Fibroblast of the aortic adventitia (primary cell): ENCODE results near the gene LRRC10B. TPM values are rescaled to one million over a fixed set of nuclear protein-coding genes. Genes with fewer than 3 reads are reported as not detected.
A peak's percentile ranks its signal among the peaks of the same experiment; 100 is the strongest.

Source experiments
- DNase-seq: peaks from one replicate; pipeline ENCODE4 v3.0.0-alpha.2; 2010; ENCODE audit warnings: low read depth
- H3K4me3 ChIP-seq: 2 replicates; pipeline ENCODE4 v1.5.1; 2011; ENCODE audit warnings: low read depth, mild to moderate bottlenecking, control low read depth, low read length, moderate library complexity
- total RNA-seq: library from RNA; depleted of rRNA; stranded (reverse); fragments of >200 nt; gene quantifications from 2 replicates; pipeline ENCODE4 v1.2.3, GENCODE V29; 2012; ENCODE audit warnings: low replicate concordance
- TF ChIP-seq, protein P1 (sequence below): IDR thresholded peaks from 2 replicates; pipeline ENCODE4 v1.5.1; 2011; ENCODE audit warnings: mild to moderate bottlenecking, low read length, control low read depth, inconsistent platforms; ENCODE audit not compliant: insufficient read depth

LRRC10B gene
- total RNA-seq, 1 donor = 0.27 TPM

DNA sequence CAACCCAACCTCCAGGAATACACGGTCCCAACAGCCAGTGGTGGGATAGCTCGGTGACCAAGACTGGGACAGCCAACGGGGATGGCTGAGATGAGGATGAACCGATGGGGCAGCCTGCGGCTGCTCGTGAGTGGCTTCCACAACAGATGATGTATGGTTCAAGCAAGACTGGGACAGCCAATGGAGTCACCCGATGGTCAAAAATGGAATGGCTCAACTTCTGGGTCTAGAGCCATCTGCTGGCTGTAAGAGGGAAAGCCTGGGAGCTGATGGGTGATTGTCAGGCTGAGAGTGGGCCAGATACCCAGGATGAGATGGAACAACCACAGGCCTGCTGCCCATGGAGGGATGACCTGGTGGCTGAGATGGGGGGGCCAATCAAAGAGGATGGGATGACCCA is 36.8 kb downstream of the LRRC10B start:
- DNase-seq = no peak
- TF ChIP-seq, protein P1, sequence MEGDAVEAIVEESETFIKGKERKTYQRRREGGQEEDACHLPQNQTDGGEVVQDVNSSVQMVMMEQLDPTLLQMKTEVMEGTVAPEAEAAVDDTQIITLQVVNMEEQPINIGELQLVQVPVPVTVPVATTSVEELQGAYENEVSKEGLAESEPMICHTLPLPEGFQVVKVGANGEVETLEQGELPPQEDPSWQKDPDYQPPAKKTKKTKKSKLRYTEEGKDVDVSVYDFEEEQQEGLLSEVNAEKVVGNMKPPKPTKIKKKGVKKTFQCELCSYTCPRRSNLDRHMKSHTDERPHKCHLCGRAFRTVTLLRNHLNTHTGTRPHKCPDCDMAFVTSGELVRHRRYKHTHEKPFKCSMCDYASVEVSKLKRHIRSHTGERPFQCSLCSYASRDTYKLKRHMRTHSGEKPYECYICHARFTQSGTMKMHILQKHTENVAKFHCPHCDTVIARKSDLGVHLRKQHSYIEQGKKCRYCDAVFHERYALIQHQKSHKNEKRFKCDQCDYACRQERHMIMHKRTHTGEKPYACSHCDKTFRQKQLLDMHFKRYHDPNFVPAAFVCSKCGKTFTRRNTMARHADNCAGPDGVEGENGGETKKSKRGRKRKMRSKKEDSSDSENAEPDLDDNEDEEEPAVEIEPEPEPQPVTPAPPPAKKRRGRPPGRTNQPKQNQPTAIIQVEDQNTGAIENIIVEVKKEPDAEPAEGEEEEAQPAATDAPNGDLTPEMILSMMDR = peak; percentile 36
- no peak overlapping the region for H3K4me3 ChIP-seq

DNA sequence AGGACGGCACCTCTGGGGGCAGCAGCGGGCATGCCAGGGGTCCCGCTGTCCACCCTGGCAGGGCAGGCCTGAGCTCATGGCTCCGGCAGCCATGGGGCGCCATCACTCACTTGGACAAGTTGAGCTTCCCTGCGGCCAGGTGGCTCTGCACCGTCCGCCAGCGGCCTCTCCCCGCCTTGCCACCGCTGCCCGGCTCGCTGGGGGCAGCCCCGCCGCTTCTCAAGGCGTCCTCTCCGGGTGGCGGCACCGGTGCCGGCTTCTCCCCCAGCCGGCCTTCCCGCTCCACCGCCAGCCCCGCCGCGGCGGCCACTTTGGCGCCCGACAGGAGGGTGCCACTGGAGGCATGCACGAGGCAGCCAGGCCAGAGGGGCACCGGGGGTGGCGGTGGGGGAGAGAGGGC is 37.4 kb downstream of the LRRC10B start:
- TF ChIP-seq, protein P1 = no peak
- DNase-seq = no peak
- H3K4me3 ChIP-seq = no peak overlapping the region

DNA sequence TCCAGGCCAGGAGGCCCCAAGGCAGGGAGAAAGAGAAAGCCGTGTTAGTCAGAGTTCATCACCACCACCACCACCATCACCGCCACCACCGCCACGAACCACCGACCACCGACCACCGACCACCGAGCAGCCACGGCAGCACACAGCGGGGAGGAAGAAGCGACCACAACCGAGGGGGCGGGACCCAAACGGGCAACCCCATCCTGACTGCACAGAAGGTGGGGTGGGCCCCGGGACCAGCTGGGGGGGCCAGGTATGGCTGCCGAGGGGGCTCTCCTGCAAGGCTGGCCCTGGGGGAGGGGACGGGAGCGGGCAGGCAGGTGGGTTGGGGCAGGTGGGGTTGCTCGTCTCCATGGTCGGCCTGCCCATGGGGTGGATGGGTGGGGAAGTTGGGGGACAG is 38.1 kb downstream of the LRRC10B start:
- no peak for DNase-seq
- TF ChIP-seq, protein P1 = no peak
- H3K4me3 ChIP-seq = no peak overlapping the region

DNA sequence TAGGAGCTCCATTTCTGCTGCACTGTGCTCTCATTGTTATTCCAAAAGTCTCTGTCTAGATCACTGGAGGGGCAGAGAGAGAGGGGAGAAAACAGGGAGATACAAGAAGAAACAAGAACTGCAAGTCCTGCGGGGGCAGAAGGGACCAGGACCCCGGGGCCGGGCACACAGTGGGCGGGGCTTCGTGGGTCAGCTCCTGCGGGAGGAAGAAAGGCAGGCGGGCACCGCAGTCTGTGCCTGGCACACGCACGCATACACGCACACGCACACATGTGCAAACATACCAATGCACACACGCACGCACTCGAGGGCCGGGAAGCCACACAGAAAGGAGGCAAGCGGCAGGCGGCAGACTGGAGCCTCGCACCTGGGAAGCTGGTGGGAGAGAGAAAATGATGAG is 38.7 kb downstream of the LRRC10B start:
- DNase-seq = no peak
- no peak overlapping the region for H3K4me3 ChIP-seq
- TF ChIP-seq, protein P1 = no peak

DNA sequence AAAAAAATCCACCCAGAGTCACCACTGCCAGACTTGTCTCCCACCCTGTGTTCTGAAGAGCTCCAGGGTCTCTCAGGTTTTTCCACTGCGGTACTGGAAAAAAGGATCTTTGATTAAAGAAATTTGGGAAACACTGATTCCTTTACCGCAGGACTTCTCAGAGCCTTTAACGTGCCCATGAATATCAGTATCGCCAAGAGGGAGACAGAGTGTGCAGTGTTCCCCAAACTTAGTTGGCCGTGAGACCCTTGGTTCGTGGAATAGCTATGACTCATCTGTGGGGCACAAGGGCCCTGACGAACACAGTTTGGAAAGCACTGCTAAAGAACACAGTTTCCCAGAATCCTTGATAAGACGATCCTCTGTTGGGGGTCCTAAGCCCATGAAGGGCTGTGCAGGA is 40.6 kb downstream of the LRRC10B start:
- no peak overlapping the region for H3K4me3 ChIP-seq
- no peak for DNase-seq
- TF ChIP-seq, protein P1 = no peak

DNA sequence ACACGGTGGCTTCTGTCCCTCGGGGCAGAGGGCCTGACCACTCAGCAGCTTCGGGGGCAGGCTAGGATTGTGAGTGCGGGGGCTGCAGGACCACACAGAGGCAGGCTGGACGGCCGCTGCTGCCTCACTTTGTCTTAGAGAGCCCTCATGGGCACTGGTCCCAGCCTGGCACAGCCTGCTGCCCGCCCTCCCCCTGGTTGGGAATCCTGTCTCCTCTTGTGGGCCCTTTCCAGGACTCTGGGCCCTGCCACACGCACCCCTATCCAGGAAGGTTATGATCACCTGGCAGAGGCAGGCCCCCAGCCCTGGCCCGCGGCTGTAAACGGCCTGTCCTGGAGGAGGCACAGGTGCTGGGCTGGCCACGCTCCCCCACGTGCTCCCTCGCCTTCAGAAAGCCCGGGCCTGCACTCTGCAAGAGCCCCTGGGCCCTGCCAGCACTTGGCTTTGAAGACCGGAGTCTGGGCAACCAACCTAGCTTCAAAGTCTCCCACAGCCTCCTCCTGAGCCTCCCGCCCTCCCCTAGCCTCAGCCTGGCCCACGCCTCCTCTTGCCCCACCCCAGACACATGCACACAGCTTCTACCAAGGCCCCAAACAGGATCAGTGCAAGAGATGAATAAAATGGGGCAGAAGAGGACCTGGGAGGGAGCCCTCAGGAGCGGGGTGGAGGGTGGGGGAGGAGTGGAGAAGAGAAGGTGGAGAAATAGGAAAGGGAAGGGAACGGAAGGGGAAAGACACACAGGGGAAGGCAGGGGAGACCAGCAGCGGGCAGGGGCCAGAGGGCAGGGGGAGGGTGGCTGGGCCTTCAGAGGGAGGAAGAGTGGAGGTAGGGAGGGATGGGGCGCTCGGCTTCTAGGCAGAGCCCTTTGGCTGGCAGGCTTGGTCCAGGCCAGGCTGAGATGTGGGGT is 41.4 kb downstream of the LRRC10B start:
- DNase-seq = no peak
- TF ChIP-seq, protein P1 = no peak

DNA sequence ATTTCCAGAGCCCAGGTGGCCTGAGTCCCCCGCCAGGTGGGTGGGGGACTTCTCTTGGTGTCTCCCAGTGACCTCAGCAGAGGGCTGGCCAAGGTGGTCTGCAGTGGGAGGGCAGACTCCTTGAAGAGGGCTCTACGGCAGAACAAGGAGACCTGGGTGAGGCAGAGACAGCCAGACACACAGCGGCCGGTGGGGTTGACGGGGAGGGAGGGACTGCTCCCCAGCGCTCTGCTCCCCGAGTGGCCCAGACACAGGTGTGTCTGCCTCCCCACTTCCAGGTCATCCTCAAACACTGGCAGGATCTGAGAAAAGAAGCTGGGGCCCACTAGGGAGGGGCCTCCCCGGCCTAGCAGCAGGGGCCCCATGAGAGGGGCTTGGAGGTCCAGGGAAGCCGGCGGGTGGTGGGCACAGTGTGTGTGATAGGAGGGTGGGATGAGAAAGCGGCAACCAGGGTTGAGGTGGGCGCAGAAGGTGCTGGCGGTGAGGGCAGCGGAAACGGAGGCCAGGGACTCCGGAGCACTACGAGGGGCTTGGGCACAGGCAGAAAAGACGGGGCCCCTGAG is 42.2 kb downstream of the LRRC10B start:
- H3K4me3 ChIP-seq = no peak overlapping the region
- DNase-seq = no peak
- TF ChIP-seq, protein P1 = no peak

More for the DNA sequence above, 41.4 kb downstream of the LRRC10B start:
- no peak overlapping the region for H3K4me3 ChIP-seq
